Fibroblast of skin of abdomen (primary cell): ENCODE data around the gene ERRFI1.

ENCODE experiments used
- DNase-seq: peaks from one replicate; pipeline ENCODE4 v3.0.0-alpha.2; 2013

ERRFI1 gene

GRCh38 chr1:8017495-8018197 lies 8.5 kb downstream of the ERRFI1 start:
- peak; percentile 90 for DNase-seq

GRCh38 chr1:8016895-8017241 lies 9.2 kb downstream of the ERRFI1 start:
- DNase-seq = no peak

DNA sequence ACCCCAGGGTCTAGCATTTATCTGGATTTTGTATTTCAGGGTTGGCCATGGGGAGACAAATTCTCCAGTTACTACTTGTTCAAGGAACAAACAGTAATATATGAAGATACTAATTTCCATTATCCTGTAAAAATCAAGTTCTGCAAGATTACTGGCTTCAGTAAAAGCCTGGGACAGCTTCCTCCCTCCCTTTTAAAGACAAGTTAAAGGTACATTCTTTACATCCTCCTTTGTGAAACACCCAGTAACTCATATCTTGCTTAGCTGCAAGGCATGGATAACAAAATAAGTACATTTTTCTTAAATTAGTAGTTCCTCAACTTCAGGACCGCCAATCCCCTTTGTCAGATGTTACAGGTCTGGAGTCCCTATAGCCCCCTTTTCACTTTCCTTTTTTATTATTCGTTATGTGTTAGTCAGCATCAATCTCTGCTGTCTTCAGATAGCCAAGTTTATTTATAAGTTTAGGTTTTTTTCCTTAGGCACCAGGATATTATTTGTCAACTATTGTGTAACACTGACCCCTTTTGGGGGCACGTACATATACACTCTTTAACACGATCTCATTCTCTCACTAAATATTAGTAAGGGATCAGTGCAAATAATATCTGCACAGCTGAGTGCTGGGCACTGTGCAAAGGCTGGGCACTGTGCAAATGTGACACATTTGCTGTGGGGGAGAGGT lies 9.8 kb downstream of the ERRFI1 start:
- DNase-seq = no peak

DNA sequence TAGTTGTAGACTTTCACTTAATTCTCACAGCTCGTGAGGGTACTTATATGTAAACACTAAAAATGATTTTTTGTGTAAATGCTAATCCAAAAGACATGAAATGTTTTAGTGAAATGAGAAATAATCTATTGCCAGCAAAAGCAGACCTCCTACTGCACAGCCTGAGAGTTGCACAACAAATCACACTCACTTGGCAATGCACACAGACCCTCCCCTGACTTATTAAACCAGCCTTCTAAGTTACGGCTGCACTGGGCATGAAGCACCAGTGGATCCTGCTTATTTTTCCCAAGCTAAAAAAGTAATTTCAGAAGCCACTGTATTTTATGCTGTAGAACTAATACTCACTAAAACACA lies 10.3 kb downstream of the ERRFI1 start:
- DNase-seq = no peak

DNA sequence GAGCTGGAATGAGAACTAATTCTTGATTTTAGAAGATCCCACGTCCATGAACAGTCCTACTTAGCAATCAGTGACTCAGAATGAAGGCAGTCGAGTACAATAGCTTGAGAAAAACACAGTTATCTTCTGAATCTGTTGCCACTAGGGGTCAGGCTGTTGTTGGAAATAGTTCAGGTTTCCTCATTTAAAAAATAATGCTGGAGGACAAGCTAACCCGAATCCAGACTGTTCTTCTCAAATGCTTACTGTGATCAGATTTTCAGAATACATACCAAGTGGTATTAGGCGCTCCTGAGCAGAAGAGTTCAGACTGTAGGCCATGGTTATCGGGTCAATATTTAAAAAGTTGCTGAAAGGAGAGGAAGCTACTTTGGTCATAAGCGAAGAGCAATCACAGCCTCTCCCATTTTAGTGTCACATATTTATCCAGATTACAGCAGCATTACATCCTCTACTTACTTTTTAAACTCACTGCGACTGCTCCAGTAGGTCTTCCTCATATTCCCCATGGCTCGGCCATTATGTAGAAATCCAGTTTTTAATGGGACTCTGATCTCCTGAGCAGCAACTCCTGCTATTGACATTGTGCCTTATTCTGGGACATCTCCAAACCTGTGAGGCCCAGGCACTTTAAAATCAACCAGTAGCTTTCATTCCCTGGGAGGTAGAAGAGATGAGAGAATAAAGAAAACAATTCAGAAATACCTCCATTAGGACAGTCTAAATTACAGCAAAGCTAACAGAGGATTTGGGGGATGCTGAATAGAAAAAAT lies 10.9 kb downstream of the ERRFI1 start:
- peak; percentile 84 for DNase-seq

- no peak for DNase-seq
These were observed 11.6 kb downstream of the ERRFI1 start for GRCh38 chr1:8014381-8014988.

DNA sequence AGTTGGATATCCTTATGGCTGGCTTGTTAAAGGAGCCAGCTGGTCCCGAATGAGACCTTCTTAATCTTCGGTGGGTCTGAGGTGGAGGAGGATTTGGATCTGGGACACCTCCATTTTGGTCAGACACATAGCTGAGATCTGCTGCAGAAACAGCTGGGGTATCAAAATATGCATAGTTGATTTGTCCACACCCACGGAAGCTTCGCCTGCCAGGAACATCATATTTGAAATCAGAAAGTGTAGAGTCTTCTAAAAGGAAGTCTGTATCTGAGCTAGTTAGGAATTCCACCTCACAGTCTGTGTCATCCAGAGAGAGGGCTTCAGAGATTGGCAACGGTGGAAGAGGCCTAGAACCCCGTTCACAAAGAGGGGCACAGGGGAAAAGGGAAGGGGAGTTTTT lies 12.3 kb downstream of the ERRFI1 start:
- no peak for DNase-seq

DNA sequence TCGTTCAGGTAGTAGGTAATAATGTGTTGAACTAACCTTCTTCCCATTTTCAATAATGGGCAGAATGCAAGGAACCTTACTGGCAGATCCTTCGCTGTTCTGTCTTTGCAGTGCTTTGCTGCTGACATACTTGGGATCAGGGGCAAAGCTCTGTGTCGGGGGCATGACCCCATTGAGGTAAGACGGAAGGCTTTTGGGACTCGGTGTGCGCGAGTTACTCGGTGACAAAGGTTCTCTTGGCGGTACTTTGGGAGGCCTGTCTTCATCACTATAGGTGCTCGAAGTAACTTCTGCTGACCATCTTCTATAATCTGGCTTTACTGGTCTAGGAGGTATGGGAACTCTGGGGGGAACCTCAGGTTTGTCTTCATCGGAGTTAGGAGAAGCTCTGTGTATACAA lies 12.7 kb downstream of the ERRFI1 start:
- no peak for DNase-seq

DNA sequence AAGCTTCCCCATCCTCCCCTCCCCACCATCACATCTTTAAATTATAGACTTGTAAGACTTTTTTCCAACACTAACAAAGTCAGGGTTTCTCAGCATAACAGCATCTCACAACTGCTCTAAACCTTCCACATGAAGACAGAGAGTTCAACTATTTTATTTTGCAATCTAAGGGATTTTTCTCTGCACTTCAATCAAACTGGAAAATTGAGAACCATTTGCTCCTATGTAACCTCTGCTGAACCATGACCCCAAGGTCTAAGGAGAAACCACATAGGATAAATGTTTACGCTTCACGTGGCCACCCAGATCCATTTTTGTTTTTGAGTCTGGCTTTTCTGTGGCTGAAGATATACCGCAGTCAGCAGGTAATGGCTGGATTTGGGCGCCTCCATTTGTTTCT lies 13.2 kb downstream of the ERRFI1 start:
- DNase-seq = no peak

GRCh38 chr1:8011923-8012858 lies 13.9 kb downstream of the ERRFI1 start:
- DNase-seq = no peak

GRCh38 chr1:8011016-8011415 lies 15.1 kb downstream of the ERRFI1 start:
- DNase-seq = no peak

GRCh38 chr1:8010080-8010664 lies 15.9 kb downstream of the ERRFI1 start:
- no peak for DNase-seq

- DNase-seq = no peak
These were observed 16.8 kb downstream of the ERRFI1 start for GRCh38 chr1:8009043-8010002.

GRCh38 chr1:8006037-8006963 lies 19.8 kb downstream of the ERRFI1 start:
- DNase-seq = no peak

DNA sequence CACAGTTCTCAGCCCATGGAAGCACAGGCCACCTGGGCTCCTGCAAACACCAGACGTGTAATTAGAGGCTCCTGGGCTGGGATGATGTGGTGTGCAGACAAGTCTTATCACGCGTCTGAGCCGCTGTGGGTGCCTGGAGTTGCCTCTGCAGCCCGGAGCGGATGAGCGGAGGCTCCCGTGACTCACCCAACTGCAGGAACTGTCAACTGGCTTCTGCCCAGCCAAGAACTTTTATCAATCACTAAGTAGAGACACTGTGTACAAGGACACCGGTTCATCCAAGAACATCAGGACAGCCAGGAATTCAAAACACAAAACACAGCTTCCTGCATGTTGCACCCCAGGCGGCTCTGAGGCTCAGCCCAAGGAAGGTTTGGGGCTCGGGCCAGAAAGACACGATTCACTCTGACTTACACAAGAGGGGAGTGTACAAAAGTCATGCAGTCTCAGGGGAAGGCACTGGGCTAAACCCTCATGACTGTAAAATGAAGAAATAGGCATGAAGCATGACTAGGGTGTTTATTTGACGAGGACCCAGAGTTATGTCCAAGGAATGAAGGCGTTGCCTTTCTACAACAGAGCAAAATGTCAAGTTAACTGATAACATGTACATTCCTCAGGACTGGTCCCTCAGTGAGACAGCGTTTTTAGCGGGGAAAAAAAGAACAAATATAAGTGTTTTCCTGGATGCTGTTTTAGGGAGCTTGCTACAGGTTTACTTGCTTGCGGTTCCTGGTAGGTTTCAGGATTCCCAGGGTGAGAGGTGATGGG lies 21.1 kb downstream of the ERRFI1 start:
- DNase-seq = peak; percentile 91

DNA sequence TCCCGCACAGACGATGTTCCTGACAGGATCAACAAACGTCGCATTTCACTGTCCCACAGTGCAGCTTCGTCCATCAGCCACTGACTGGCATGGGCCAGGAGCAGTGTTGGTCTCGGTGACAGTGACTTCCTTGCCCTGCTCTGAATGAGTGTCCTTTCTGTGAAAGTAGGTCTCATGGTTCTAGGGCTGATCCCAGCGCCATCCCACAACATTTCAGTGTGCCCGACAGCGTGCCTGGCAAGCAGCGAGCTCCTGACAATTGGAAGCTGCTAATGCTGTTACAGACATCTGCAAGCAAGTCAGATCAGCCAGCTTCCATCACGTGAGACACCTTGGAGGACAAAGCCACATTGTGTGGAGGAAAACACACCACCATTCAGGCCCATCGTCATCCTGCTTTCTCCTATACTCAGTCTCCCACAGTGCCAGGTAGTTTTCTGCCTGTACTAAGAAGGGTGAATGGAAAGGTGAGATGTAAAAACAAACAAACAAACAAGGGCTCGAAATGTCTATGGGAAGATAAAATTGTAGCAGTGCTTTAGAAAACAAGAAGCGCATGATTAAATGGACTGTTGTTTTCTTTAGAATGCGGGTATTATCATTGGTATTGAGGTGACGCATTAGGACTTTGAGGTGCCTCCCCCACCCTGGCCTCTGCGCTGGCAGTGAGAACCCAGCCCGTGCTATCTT lies 21.9 kb downstream of the ERRFI1 start:
- DNase-seq = no peak

DNA sequence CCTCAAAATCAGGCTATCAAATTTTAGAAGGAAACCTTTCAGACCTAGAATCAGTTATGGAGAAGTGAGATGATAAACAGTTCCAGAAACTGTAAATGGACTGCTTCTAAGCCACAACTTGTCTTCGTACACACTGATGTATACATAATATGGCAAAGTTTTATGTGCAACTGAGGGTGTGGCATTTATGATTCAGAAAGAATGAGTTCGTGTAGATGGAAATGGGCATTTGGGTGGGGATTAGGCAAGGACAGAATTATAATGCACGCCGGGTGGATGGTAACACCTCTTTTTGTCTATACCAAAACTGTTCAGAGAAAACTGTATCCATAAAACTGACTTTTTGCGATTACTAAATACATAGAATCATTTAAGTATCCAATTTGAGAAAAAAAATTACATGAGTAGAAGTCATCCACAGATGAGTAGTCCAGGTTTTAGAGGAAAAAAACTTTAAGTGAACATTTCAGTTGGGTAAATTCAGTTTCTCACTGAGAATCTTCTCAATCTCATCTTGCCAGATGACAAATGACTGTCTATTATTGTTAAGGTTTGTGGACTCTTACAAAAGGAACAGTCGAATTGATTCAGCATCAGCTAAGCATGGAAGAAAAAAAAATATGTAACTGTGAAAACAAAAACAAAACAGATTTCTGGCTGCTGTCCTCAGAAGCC lies 22.5 kb downstream of the ERRFI1 start:
- no peak for DNase-seq
